MM.1S (cell line): ENCODE measurements around the gene CNTN5.

Source experiments
- EZH2 ChIP-seq: fragments of 300-600 bp; sonication (generic); optimal IDR thresholded peaks from 2 replicates; pipeline ENCODE3; 2017; ENCODE audit warnings: low read depth, mild to moderate bottlenecking, antibody characterized with exemption, low read length, mixed read lengths
- EZH2phosphoT487 ChIP-seq: fragments of 300-600 bp; sonication (generic); IDR thresholded peaks from 2 replicates; pipeline ENCODE4 v1.6.1; 2018; ENCODE audit warnings: antibody characterized with exemption, low read length
- TF ChIP-seq, protein P1 (sequence below): fragments of 300-600 bp; sonication (generic); IDR thresholded peaks from 2 replicates; pipeline ENCODE4 v1.5.1; 2016; ENCODE audit warnings: antibody characterized with exemption, low read length, mixed read lengths

- TF ChIP-seq, protein P1, sequence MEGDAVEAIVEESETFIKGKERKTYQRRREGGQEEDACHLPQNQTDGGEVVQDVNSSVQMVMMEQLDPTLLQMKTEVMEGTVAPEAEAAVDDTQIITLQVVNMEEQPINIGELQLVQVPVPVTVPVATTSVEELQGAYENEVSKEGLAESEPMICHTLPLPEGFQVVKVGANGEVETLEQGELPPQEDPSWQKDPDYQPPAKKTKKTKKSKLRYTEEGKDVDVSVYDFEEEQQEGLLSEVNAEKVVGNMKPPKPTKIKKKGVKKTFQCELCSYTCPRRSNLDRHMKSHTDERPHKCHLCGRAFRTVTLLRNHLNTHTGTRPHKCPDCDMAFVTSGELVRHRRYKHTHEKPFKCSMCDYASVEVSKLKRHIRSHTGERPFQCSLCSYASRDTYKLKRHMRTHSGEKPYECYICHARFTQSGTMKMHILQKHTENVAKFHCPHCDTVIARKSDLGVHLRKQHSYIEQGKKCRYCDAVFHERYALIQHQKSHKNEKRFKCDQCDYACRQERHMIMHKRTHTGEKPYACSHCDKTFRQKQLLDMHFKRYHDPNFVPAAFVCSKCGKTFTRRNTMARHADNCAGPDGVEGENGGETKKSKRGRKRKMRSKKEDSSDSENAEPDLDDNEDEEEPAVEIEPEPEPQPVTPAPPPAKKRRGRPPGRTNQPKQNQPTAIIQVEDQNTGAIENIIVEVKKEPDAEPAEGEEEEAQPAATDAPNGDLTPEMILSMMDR, result no peak
- TF ChIP-seq EZH2phosphoT487 (no peak), EZH2 (no peak)
Measured at GRCh38 chr11:99066618-99067317, 46.0 kb downstream of the CNTN5 start.
